ENCODE measurements around the gene GSTO1.
"Not testable (repeated sequence)": the region's sequence is repeated elsewhere in the genome, so short reads cannot be mapped to it uniquely, and the experiment has no call there.

The GSTO1 gene

GRCh38 chr10:104242545-104242944, 12.1 kb upstream of the GSTO1 start:
- TF ChIP-seq, protein P1, sequence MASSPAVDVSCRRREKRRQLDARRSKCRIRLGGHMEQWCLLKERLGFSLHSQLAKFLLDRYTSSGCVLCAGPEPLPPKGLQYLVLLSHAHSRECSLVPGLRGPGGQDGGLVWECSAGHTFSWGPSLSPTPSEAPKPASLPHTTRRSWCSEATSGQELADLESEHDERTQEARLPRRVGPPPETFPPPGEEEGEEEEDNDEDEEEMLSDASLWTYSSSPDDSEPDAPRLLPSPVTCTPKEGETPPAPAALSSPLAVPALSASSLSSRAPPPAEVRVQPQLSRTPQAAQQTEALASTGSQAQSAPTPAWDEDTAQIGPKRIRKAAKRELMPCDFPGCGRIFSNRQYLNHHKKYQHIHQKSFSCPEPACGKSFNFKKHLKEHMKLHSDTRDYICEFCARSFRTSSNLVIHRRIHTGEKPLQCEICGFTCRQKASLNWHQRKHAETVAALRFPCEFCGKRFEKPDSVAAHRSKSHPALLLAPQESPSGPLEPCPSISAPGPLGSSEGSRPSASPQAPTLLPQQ (tag by site-specific recombination; IDR thresholded peaks at IDR 0.05), result no peak
- TF ChIP-seq ZNF239 (tag by site-specific recombination; IDR thresholded peaks at IDR 0.05) (no peak), REPIN1 (tag by site-specific recombination; IDR thresholded peaks at IDR 0.05; ENCODE audit: low read depth) (no peak), SP2 (tag by site-specific recombination; IDR thresholded peaks at IDR 0.05) (no peak), ZBTB17 (tag by site-specific recombination; IDR thresholded peaks at IDR 0.05) (no peak), BCL6B (tag by site-specific recombination; IDR thresholded peaks at IDR 0.05) (no peak), ZNF624 (tag by site-specific recombination; IDR thresholded peaks at IDR 0.05) (no peak), ZNF211 (tag by site-specific recombination; IDR thresholded peaks at IDR 0.05; ENCODE audit: low read depth) (no peak), ZNF48 (tag by site-specific recombination; IDR thresholded peaks at IDR 0.05) (no peak), MEIS1 (CRISPR knock-in tag; IDR thresholded peaks at IDR 0.05; ENCODE audit: borderline replicate concordance) (no peak), ZNF266 (tag by site-specific recombination; IDR thresholded peaks at IDR 0.05; ENCODE audit: low read depth) (no peak), ZNF670 (tag by site-specific recombination; IDR thresholded peaks at IDR 0.05; ENCODE audit: low read depth) (no peak), ZNF146 (tag by site-specific recombination; IDR thresholded peaks at IDR 0.05) (no peak), BCL11B (tag by site-specific recombination; IDR thresholded peaks at IDR 0.05; ENCODE audit: low read depth) (no peak), ZNF639 (tag by site-specific recombination; IDR thresholded peaks at IDR 0.05) (no peak), OVOL3 (tag by site-specific recombination; IDR thresholded peaks at IDR 0.05) (no peak), ZNF600 (tag by site-specific recombination; IDR thresholded peaks at IDR 0.05) (no peak), ZNF350 (tag by site-specific recombination; IDR thresholded peaks at IDR 0.05) (no peak)
- TF ChIP-seq, protein P2, sequence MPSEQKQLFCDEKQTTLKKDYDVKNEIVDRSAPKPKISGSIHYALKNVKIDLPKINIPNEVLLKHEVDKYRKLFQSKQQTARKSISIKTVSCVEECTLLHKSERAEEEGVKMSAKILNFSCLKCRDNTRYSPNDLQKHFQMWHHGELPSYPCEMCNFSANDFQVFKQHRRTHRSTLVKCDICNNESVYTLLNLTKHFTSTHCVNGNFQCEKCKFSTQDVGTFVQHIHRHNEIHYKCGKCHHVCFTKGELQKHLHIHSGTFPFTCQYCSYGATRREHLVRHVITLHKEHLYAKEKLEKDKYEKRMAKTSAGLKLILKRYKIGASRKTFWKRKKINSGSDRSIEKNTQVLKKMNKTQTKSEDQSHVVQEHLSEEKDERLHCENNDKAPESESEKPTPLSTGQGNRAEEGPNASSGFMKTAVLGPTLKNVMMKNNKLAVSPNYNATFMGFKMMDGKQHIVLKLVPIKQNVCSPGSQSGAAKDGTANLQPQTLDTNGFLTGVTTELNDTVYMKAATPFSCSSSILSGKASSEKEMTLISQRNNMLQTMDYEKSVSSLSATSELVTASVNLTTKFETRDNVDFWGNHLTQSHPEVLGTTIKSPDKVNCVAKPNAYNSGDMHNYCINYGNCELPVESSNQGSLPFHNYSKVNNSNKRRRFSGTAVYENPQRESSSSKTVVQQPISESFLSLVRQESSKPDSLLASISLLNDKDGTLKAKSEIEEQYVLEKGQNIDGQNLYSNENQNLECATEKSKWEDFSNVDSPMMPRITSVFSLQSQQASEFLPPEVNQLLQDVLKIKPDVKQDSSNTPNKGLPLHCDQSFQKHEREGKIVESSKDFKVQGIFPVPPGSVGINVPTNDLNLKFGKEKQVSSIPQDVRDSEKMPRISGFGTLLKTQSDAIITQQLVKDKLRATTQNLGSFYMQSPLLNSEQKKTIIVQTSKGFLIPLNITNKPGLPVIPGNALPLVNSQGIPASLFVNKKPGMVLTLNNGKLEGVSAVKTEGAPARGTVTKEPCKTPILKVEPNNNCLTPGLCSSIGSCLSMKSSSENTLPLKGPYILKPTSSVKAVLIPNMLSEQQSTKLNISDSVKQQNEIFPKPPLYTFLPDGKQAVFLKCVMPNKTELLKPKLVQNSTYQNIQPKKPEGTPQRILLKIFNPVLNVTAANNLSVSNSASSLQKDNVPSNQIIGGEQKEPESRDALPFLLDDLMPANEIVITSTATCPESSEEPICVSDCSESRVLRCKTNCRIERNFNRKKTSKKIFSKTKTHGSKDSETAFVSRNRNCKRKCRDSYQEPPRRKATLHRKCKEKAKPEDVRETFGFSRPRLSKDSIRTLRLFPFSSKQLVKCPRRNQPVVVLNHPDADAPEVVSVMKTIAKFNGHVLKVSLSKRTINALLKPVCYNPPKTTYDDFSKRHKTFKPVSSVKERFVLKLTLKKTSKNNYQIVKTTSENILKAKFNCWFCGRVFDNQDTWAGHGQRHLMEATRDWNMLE (tag by site-specific recombination; conservative IDR thresholded peaks at IDR 0.05; ENCODE audit: low read depth), result no peak
- Histone ChIP-seq H3K36me3 (ENCODE audit: control insufficient read depth in 2 of 2, insufficient read depth in 1 of 2, low read length in 2 of 2) (no peaks in the 10 kb centered on the region), H3K4me1 (ENCODE audit: control insufficient read depth, insufficient read depth, low read length) (no peaks in the 10 kb centered on the region), H3K4me3 (ENCODE audit: low read depth, low read length) (no peak overlapping the region), H3K27ac (ENCODE audit: extremely low read depth, low read depth, low read length) (no peak overlapping the region), H3K9me3 (ENCODE audit: control insufficient read depth, insufficient read depth, low read depth, low read length) (no peaks in the 10 kb centered on the region)
- ChIA-PET POLR2A (no interaction called here), CTCF (interaction anchor here (2.7 kb wide), 1 partner anchor 31 kb away, joined by 7 read pairs; no protein-coding TSS in a partner anchor)

GRCh38 chr10:104243009-104243408, 11.7 kb upstream of the GSTO1 start:
- H3K4me1 ChIP-seq (ENCODE audit: control insufficient read depth, insufficient read depth, low read length); H3K9me3 ChIP-seq (ENCODE audit: control insufficient read depth, insufficient read depth, low read depth, low read length); H3K36me3 ChIP-seq (ENCODE audit: control insufficient read depth in 2 of 2, insufficient read depth in 1 of 2, low read length in 2 of 2); POLR2A ChIA-PET; H3K4me3 ChIP-seq (ENCODE audit: low read depth, low read length); H3K27ac ChIP-seq (ENCODE audit: extremely low read depth, low read depth, low read length): not testable (repeated sequence)
- CTCF ChIA-PET, result interaction anchor here (2.7 kb wide), 1 partner anchor 31 kb away, joined by 7 read pairs; no protein-coding TSS in a partner anchor
